Inferior parietal cortex (tissue), 1 donor: ENCODE measurements around the gene METTL22.
"Not testable (repeated sequence)": the region's sequence is repeated elsewhere in the genome, so short reads cannot be mapped to it uniquely, and the experiment has no call there.

Experiments
- DNase-seq: peaks from one replicate; pipeline ENCODE4 v3.0.0-alpha.2; 2016; ENCODE audit errors: extremely low spot score

METTL22 gene

DNA sequence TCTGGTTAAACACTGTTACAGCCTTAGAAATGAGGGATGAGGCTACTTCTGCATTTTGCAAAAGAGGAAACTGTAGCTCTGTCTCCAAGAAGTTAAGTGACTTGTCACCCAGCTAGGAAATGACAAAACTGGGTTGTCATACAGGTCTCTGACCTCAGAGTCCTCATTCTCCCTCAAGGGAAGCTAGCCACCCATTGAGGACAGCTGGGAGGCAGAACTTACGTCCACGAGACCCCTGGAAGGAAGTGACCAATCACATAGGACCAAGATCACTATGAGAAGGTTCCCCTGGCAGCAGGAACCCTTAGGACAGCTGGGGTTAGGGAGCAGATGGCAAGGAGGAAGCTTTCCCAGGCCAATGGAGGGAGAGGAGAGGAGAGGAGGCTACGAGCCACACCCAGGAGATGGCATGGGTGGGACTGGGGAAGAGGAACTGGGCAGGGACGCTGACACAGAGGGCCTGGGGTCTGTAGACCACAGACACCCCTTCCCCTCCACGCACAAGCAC lies 11.2 kb downstream of the METTL22 start:
- no peak for DNase-seq

- DNase-seq: no peak
These were observed 13.7 kb downstream of the METTL22 start for GRCh38 chr16:8634991-8635736.

- DNase-seq: no peak
These were observed 18.2 kb downstream of the METTL22 start for GRCh38 chr16:8639694-8640093.

GRCh38 chr16:8641671-8642070 lies 20.2 kb downstream of the METTL22 start:
- no peak for DNase-seq

DNA sequence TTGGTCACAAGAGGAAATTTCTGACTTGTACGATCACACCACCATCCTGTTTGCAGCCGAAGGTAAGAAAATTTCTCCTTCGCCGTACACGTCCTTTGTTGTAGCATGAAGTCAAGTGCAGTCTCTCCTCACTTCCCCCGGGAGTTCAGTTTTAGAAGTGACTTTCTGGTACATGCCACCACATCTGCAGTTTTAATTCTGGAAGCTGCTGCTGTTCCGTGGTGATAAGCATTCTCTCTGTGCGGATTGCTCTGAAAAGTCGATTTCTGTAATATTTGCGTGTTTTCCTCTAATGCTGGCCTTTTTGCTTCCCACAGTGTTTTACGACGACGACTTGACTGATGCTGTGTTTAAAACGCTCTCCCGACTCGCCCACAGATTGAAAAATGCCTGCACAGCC lies 20.6 kb downstream of the METTL22 start:
- no peak for DNase-seq

DNA sequence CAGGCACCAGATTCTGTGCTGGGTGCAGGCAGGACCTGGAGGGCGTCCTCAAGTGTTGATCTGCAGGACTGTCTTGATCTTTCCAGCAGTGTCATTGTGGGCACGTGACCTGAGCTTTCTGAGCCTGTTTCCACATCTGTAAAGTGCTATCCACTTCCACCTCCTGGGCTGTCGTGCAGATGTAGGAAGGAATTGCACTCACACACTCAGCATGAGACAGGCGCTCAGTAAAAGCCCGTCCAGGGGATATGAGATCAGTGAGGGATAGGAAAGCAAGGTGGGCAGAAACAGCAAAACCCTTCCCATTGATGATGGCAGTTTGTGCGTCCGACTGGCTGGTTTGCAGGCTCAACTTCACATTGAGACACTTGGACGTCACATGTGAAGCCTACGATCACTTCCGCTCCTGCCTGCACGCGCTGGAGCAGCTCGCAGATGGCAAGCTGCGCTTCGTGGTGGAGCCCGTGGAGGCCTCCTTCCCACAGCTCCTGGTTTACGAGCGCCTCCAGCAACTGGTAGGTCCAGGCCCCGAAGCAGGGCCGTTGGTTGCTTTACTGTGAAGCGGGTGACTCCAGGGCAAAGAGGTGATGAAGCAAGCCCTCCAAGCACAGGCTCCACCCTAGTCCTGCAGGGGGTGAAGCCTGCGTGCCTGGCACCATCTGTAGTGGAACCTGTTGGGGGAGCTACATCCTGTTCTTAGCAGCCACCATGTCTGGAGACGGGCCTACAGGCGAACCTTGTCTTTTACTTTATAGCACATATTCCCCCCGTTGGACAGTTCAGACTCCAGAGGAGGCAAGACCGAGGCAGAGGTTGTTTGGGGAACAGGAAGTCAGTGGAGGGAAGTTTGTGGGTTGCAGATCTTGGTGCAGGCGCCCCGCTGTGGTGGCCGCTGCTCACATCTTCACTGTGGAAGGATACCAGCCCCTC lies 23.0 kb downstream of the METTL22 start:
- no peak for DNase-seq

GRCh38 chr16:8645141-8645521 lies 23.6 kb downstream of the METTL22 start:
- no peak for DNase-seq

GRCh38 chr16:8645831-8646230 lies 24.3 kb downstream of the METTL22 start:
- DNase-seq: no peak

DNA sequence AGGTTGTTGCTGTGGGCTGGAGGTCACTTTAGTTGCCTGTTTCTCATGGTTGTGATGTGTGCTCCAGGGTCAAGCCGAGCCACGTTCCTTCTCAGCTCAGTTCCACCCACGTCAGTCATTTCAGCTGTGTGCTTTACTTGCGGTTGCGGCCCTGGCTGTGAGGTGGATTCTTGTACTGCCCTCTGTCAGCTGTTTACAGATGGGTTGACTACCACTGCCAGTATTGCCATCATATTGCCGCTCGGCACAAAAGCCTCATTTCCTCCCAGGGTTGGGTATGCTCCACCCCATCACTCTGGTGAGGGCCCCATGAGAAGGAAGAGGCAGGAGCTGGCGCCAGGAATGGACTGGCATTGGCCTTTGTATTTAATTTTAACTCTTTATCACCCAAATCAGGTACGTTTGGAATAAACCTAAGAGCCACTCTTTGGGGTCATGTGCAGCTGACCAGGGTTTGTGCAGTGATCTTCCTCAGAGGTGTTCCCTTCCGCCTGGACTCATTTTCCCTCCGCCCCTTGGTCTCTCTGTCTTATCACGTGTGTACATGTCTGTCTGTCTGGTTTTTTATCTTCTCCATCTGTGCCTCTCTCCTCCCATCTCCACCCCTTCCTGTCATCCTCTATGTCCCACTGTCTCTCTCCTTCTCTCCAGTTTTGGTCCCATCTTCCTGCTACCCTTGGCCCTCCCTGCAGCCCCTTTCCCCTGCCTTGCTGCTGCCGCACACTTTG lies 25.0 kb downstream of the METTL22 start:
- no peak for DNase-seq

DNA sequence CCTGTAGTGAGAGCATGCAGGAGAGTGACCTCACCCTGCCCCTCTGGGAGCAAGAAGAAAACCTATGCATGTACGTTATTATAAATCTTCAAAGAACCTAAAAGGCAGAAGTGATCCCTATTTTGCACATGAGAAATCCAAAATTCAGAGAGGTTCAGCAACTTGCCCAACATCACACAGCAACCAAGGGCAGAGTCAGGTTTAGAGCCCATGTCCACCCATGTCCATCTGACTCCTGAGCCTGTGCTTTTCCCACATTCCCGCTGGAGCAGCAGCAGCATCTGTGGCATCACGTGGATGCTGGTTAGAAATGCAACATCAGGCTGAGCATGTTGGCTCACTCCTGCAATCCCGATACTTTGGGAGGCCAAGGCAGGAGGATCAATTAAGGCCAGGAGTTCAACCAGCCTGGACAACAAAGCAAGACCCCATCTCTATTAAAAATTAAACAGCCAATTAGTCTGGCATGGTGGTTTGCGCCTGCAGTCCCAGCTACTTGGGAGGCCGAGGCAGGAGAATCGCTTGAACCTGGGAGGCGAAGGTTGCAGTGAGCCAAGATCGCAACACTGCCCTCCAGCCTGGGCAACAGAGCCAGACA lies 26.3 kb downstream of the METTL22 start:
- no peak for DNase-seq

DNA sequence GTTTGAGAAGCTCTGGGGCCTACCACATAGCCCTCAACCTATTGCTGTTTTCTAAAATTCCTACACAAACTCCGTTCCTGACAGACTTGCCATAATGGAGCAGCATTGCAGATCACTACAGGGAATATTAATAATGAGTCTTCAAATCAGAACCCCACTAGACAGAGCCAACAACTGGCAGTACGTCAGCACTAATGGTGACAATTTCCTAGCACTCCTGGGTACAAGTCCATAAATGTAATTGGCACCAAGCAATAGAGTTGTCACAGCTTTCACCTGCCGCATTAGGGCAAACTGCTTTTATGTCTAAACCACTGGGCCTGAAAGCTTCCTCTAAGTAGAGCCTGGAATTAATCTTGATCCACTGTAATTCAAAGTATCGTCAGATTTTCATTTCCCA lies 27.4 kb downstream of the METTL22 start:
- no peak for DNase-seq

GRCh38 chr16:8649829-8650554 lies 28.5 kb downstream of the METTL22 start:
- DNase-seq: no peak

- DNase-seq: not testable (repeated sequence)
These were observed 30.5 kb downstream of the METTL22 start for GRCh38 chr16:8651958-8652357.

GRCh38 chr16:8655184-8655717 lies 33.8 kb downstream of the METTL22 start:
- DNase-seq: no peak

DNA sequence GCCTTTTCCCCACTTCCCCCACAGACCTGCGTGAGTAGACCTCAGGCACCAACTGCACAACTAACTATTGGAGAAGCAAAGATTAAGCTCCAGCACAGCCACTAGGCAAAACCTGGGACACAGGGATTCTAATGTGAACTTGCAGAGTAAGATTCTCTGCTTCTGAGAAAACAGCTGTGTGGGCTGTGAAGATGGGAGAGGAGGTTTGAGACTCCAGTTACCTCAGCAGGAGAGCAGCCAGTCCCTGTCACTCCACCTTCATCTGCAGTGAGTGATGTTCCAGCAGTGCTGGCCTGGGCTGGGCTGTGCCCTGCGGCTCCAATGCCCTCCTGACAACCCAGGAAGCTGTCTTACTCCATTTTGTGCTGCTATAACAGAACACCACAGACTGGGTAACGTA lies 34.9 kb downstream of the METTL22 start:
- no peak for DNase-seq

GRCh38 chr16:8660841-8661301 lies 39.4 kb downstream of the METTL22 start:
- peak; percentile 69 for DNase-seq

DNA sequence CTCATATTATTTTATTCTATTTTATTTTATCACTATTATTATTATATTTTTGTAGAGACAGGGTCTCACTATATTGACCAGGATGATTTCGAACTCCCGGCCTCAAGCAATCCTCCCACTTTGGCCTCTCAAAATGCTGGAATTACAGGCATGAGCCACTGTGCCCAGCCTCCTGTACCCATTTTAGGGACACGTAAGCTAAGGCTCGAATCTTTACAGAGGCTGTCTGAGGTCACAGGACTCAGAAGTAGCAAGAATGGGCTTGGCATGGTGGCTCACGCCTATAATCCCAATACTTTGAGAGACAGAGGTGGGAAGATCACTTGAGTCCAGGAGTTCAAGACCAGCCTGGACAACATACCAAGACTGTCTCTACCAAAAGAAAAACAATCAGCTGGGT lies 40.2 kb downstream of the METTL22 start:
- DNase-seq: no peak

- no peak for DNase-seq
These were observed 41.9 kb downstream of the METTL22 start for GRCh38 chr16:8663192-8664089.

GRCh38 chr16:8665529-8665928 lies 44.0 kb downstream of the METTL22 start:
- no peak for DNase-seq

- no peak for DNase-seq
These were observed 46.0 kb downstream of the METTL22 start for GRCh38 chr16:8667492-8667891.
